GM06990 (cell line): ENCODE data around the gene CALR.

ENCODE experiments used
- DNase-seq: peaks from one replicate; pipeline ENCODE4 v3.0.0-alpha.2; 2011; ENCODE audit not compliant: insufficient read length; ENCODE audit errors: extremely low read depth
- H3K27me3 ChIP-seq: replicated peaks from 2 replicates; pipeline ENCODE4 v1.6.0; 2011; ENCODE audit warnings: low read length; ENCODE audit not compliant: control insufficient read depth, insufficient read depth
- H3K36me3 ChIP-seq: 2 replicates; pipeline ENCODE4 v1.5.1; 2011; ENCODE audit warnings: low read length; ENCODE audit not compliant: control insufficient read depth, insufficient read depth
- H3K4me3 ChIP-seq: replicated peaks from 2 replicates; pipeline ENCODE4 v1.5.1; 2011; ENCODE audit warnings: low read depth, mild to moderate bottlenecking, control low read depth, low read length
- TF ChIP-seq, protein P1 (sequence below): IDR thresholded peaks from 2 replicates; pipeline ENCODE4 v1.5.1; 2011; ENCODE audit warnings: low read length, control low read depth, mild to moderate bottlenecking, inconsistent platforms; ENCODE audit not compliant: insufficient read depth, poor library complexity, severe bottlenecking

CALR gene

GRCh38 chr19:12918253-12918652, 20.2 kb upstream of the CALR start:
- TF ChIP-seq, protein P1, sequence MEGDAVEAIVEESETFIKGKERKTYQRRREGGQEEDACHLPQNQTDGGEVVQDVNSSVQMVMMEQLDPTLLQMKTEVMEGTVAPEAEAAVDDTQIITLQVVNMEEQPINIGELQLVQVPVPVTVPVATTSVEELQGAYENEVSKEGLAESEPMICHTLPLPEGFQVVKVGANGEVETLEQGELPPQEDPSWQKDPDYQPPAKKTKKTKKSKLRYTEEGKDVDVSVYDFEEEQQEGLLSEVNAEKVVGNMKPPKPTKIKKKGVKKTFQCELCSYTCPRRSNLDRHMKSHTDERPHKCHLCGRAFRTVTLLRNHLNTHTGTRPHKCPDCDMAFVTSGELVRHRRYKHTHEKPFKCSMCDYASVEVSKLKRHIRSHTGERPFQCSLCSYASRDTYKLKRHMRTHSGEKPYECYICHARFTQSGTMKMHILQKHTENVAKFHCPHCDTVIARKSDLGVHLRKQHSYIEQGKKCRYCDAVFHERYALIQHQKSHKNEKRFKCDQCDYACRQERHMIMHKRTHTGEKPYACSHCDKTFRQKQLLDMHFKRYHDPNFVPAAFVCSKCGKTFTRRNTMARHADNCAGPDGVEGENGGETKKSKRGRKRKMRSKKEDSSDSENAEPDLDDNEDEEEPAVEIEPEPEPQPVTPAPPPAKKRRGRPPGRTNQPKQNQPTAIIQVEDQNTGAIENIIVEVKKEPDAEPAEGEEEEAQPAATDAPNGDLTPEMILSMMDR, result no peak
- H3K27me3 ChIP-seq, result no peaks in the 10 kb centered on the region
- no peak for DNase-seq
- H3K36me3 ChIP-seq, result peaks cover 4% of the 10 kb centered on the region
- H3K4me3 ChIP-seq, result no peak overlapping the region

DNA sequence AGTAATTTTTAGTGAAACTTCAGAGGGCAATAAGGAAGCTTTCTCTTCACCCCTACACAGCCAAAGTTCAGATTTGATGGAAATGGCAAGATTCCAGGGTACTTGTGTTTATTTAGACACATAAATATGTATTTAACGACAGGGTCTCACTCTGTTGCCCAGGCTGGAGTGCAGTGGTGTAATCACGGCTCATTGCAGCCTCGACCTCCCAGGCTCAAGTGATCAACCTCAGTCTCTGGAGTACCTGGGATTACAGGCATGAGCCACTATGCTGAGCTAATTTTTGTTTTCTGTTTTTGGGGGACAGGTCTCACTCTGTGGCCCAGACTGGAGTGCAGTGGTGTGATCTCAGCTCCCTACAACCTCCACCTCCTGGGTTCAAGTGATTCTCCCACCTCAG, 17.4 kb upstream of the CALR start:
- H3K4me3 ChIP-seq, result no peak overlapping the region

GRCh38 chr19:12922959-12923358, 15.4 kb upstream of the CALR start:
- no peak for DNase-seq
- H3K36me3 ChIP-seq, result peaks cover 25% of the 10 kb centered on the region
- TF ChIP-seq, protein P1, result no peak
- no peaks in the 10 kb centered on the region for H3K27me3 ChIP-seq
- no peak overlapping the region for H3K4me3 ChIP-seq

More for the DNA sequence above, 17.4 kb upstream of the CALR start:
- TF ChIP-seq, protein P1, result no peak
- no peak for DNase-seq
- peaks cover 20% of the 10 kb centered on the region for H3K36me3 ChIP-seq
- no peaks in the 10 kb centered on the region for H3K27me3 ChIP-seq

- Histone ChIP-seq H3K36me3 (peaks cover 37% of the 10 kb centered on the region), H3K4me3 (no peak overlapping the region), H3K27me3 (no peaks in the 10 kb centered on the region)
- DNase-seq, result no peak
- TF ChIP-seq, protein P1, result no peak
These were observed 13.6 kb upstream of the CALR start for GRCh38 chr19:12924621-12925310.

- peaks cover 26% of the 10 kb centered on the region for H3K36me3 ChIP-seq
- no peak for DNase-seq
- H3K27me3 ChIP-seq, result no peaks in the 10 kb centered on the region
- TF ChIP-seq, protein P1, result peak; percentile 5
- H3K4me3 ChIP-seq, result no peak overlapping the region
These were observed 8.3 kb upstream of the CALR start for GRCh38 chr19:12930002-12930645.
